Fibroblast of mammary gland (primary cell): ENCODE data around the gene PARVA.

Experiments used
- DNase-seq: peaks from one replicate; pipeline ENCODE4 v3.0.0-alpha.2; 2010; ENCODE audit warnings: low read depth
- H3K4me3 ChIP-seq: 2 replicates; pipeline ENCODE4 v1.5.1; 2011; ENCODE audit warnings: low read depth, mild to moderate bottlenecking, low read length, moderate library complexity; ENCODE audit not compliant: control insufficient read depth
- TF ChIP-seq, protein P1 (sequence below): conservative IDR thresholded peaks from 2 replicates; pipeline ENCODE4 v1.5.1; 2011; ENCODE audit warnings: low read depth, low read length, inconsistent platforms; ENCODE audit not compliant: control insufficient read depth, insufficient read depth

The PARVA gene

GRCh38 chr11:12455938-12456337, 78.6 kb downstream of the PARVA start:
- no peak overlapping the region for H3K4me3 ChIP-seq
- peak; percentile 68 for DNase-seq

GRCh38 chr11:12456651-12457579, 79.5 kb downstream of the PARVA start:
- TF ChIP-seq, protein P1, sequence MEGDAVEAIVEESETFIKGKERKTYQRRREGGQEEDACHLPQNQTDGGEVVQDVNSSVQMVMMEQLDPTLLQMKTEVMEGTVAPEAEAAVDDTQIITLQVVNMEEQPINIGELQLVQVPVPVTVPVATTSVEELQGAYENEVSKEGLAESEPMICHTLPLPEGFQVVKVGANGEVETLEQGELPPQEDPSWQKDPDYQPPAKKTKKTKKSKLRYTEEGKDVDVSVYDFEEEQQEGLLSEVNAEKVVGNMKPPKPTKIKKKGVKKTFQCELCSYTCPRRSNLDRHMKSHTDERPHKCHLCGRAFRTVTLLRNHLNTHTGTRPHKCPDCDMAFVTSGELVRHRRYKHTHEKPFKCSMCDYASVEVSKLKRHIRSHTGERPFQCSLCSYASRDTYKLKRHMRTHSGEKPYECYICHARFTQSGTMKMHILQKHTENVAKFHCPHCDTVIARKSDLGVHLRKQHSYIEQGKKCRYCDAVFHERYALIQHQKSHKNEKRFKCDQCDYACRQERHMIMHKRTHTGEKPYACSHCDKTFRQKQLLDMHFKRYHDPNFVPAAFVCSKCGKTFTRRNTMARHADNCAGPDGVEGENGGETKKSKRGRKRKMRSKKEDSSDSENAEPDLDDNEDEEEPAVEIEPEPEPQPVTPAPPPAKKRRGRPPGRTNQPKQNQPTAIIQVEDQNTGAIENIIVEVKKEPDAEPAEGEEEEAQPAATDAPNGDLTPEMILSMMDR: no peak
- DNase-seq: peak; percentile 67
- no peak overlapping the region for H3K4me3 ChIP-seq

More at GRCh38 chr11:12455938-12456337, 78.6 kb downstream of the PARVA start:
- TF ChIP-seq, protein P1: no peak

GRCh38 chr11:12458042-12458441, 80.7 kb downstream of the PARVA start:
- no peak overlapping the region for H3K4me3 ChIP-seq
- TF ChIP-seq, protein P1: no peak
- no peak for DNase-seq

DNA sequence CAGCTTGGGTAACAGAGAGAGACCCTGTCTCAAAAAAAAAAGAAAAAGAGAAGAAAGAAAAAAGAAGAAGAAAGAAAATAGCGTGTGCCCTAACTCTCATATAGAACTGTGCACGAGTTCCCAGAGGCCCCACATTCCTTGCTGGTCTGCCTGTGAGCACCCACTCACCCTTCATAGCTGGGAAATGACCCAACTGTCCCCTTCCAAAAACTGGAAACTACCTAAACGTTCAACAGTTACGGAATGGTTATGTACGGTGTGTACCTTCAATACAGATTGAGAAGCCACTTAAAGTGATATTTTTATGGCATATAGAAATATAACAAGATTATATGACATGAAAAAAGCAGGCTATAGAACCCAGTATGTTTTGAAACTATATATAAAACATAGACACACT, 82.0 kb downstream of the PARVA start:
- no peak for DNase-seq
- TF ChIP-seq, protein P1: no peak
- no peak overlapping the region for H3K4me3 ChIP-seq

- H3K4me3 ChIP-seq: no peak overlapping the region
- TF ChIP-seq, protein P1: no peak
- DNase-seq: peak; percentile 28
These were observed 82.6 kb downstream of the PARVA start for GRCh38 chr11:12459865-12460444.

DNA sequence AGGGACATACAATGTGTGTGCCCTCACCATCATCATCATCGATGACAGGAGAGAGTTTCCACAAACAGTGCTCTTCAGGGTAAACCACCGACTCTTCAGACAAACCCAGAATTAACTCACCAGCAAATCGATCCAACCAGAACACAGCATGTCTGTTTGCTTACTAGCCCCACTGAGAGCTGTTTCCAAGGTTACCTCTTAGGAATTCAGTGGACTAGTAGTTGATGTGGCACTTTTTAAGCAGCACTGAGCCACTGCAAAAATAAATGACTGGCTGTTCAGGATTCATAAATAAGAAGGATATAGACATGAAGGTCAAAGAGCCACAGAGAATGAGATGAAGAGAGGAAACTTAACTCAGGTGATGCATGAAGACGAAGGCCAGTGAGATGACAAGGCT, 83.1 kb downstream of the PARVA start:
- TF ChIP-seq, protein P1: no peak
- H3K4me3 ChIP-seq: no peak overlapping the region
- DNase-seq: no peak
